HTERT RPE-1 (cell line): ENCODE data around the gene SIAH2.

Source experiments
- in situ Hi-C: fragments of 300-500 bp; cut with MboI; formaldehyde crosslinking; loops from 4 replicates; pipeline ENCODE4 v1.14.3; 2020; ENCODE audit warnings: low sequenced_read_pairs

SIAH2 gene

DNA sequence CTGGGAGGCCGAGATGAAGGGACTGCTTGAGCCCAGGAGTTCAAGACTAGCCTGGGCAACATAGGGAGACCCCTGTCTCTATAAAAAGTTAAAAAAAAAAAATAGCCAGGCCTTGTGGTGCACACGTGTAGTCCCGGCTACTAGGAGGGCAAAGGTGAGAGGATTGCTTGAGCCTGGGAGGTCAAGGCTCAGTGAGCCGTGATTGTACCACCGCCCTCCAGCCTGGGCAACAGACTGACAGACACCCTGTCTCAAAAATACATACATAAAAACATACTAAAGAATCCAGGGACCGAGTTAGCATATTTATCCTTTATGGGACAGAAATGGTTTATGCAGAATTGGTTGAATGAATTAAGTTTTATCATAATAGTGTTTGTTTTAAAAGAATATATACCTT is 13.7 kb downstream of the SIAH2 start:
- in situ Hi-C loops = no loop called here

DNA sequence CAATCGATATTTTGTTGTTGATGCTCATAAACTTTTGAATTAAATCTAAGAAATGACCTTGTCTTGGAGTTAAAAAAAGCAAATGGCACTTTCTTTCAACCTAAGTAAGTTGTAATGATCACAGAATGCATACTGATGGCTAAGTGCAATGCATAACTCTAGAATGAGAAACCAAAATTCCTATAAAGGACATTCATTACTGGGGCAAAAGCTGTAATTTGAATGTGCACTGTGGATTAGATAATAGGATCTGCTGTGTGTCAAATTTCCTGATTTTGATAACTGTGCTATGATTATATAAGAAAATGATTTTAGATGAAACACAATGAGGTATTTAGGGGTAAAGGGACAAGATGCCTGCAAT is 14.3 kb downstream of the SIAH2 start:
- in situ Hi-C loops = no loop called here

DNA sequence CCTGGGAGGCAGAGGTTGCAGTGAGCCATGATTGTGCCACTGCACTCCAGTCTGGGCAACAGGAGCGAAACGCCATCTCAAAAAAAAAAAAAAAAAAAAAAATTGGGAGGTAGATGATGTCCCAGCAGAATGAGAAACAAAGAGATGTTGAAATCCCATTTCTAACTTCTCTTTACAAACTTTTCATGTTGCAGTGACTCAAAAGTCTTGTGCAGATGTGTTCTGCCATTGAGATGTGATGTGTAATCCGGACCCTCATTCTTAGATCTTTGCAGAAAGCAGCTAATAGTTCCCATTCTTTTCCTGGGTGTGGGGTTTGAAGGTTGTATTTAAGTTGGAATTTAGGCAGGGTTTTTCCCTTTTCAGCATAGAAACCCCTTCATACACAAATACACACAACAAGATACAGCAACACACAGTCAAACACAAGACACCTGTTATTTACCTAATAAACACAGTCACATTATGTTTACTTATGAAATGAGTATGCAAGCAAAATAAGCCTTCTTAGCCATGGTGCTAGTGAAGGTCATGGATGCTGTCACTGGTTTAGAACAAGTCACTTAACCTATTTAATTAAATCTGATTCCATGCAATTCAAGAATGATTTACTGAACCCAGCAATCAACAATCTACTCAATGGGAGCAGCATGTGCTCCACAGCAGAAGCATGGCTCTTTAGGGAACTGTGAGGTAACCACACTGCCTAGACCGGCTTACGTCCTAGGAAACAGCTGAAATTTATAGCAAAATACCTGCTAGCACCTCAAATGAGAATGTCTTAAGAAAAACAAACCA is 14.9 kb downstream of the SIAH2 start:
- in situ Hi-C loops = no loop called here

DNA sequence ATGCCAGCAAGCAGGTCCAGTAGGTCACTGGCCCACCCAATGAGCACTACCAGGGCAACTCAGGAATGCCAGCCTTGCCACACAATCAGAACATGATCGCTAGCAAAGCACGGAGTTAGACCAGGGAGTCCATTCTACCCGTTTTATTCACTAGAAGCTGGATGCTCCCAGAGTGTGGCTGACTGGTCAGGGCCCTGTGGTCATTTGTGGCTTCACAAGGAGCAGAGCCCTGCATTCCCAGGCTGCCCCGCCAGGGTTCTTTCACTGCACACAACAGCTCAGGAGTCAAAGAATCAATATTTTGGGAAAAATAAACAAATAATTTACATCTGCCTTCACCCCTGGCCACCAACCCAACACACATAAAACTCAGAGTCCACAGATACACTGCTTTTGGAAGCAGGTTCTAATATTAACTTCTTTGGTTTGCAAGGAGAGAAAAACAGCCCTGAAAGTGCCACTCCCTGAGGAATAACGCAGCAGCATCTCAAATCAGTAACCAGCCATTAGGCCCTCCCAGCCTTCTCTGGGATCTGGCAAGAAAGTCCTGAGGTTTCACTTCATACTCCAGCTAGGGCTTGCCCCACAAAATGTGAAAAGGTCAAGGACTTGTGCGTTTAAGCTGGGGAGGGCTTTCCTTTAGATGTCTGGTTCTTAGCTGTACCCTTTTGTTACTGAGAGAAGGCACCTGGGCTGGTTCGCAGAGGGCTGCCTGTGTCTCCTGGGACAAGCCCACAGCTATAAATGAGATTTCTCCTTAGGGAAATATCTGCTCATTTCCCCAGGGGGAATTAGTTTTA is 16.0 kb downstream of the SIAH2 start:
- in situ Hi-C loops = no loop called here

DNA sequence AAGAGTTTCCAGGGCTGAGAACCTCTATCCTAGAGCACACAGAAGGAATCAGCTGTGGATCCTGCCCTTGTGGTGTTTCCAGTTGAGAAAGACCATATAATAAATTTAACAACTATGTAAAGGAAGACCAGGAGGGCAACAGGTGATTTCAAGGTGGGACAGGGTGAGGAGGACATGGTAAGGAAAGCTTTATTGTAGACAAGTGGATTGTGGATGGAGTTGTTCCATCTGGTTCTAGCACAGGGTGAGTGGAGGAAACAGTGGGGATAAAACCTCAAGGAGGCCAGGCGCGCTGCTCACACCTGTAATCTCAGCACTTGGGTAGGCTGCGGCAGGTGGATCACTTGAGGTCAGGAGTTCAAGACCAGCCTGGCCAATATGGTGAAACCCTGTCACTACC is 17.1 kb downstream of the SIAH2 start:
- in situ Hi-C loops = no loop called here

DNA sequence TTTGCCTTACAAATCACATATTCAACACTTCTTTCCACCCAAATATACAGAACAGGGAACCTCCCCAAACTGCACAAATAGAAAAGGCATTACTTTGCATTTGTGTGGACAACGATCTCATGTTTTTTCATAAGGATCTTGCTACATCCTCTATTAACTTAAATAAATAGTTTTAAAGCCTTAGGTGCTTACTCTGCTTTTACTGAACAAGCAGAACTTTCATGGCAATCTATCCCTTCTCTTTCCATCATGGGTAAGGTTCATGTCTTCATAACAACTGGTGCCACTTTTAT is 18.1 kb downstream of the SIAH2 start:
- in situ Hi-C loops = no loop called here

DNA sequence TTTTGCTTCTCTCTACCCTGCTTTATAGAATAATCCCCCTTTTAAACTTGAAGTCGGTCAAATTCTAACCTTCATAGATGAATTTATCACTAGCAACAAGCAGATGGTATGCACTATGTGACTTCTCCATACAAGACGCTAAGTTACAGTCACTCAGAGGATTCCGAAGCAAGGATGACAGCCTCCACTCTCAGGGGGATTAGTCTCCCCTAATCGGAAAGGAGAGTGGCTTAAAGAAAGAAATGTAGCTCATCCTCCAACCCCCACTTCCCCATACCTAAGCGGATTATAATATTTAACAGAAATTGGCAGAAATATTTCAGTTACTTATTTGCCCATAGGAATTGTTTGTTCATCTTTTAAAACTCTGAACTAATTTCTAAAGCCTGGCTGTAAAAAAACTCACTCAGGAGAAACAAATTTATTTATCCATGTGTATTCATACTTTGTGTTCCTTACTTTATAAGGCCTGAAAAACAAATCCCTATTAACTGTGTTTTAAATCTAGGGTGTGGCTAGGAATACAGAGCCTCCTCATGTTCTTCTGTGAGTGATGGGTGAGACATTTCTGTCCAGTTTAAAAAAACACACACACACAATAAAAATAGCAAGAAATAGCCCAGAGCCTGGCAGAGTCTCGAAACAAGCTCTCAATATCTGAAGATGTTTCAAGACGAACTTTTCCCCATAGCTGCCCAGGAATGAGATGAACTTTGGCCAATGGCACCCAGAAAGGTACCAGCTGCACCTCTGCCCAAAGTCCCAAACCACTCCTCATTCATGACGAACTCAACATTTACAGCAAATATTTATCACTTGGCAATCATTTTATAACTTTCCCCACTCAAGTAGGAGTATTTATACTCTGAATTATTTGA is 18.7 kb downstream of the SIAH2 start:
- in situ Hi-C loops = no loop called here

DNA sequence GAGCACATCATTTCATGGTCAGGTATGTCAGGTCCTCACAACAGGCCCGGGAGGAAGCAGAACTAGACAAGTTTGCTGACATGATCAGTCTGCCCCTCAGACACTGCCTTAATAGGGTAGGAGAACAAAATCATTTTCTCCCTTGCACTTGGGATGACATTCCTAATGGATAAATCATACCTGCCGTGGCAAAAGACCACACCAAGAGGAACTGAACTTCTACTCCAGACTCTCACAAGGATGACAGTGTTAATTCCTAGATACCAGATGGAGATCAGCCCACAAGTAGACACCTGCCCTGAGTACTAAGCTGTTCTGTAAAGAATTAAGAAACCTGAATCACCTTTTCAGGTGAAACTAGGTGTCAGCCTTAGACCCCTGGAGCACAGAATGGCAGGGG is 19.5 kb downstream of the SIAH2 start:
- in situ Hi-C loops = no loop called here

DNA sequence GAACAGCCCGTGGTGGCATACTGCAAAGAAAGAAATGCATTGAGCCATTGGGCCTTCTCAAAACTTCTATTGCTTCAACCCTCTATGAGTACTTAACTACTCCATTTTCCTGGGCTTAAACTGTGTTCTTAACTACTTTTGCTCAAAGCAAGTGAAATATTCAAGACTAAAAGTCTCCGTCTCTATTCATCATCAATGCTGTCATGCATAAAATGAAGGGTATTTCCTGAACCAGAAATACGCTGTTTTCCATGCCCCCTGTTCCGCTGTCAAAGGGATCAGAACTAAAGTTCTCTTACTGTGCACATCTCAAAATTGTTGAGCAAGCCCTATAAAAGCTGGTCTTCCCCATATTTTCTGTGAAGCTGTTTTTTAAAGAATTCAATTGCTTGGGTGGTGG is 20.3 kb downstream of the SIAH2 start:
- in situ Hi-C loops = no loop called here

DNA sequence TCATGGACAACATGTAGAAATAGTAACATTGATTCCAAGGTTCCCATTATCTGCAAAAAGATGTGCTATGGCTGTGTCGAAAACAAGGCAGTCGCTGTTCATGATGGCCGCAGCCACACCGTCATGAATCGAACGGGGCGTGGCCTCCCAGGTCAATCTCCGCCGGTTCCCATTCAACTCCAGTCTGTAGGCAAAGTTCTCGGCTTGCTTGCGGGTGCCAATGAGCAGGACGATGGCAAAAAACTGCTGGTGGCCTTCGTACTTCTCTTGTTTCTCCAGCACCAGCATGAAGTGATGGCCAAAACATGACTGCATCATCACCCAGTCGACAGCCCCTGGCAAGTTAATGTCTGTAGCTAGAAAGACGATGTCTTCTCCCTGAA is 20.8 kb downstream of the SIAH2 start:
- in situ Hi-C loops = no loop called here

DNA sequence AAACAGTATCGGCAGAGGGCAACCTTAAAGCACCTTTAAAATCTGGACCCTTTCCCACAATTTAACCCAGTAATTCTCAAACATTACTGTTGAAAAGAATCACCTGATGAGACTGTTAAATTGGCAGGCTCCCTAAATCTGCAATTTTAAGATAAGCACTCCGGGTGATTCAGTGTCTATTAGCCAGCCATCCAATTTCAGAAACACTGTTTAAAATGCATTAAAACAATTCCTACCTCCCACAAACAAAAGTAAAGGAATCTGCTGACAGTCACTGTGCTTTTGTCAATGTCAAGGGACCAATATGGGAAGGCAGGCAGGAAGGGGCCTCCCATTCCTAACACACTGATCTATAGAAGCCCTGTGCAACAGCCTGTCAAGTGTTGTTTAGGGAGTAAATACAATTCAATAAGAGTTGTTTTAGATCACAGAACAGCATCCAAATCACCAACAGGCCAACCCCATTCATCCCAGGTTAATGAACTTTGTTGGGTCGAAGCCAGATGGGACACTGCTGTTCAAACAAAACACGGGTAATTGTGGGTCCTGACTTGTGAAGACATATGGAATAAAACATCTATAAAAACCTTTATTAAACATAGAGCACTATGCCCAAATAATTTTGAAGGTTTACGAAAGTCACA is 21.4 kb downstream of the SIAH2 start:
- in situ Hi-C loops = no loop called here

DNA sequence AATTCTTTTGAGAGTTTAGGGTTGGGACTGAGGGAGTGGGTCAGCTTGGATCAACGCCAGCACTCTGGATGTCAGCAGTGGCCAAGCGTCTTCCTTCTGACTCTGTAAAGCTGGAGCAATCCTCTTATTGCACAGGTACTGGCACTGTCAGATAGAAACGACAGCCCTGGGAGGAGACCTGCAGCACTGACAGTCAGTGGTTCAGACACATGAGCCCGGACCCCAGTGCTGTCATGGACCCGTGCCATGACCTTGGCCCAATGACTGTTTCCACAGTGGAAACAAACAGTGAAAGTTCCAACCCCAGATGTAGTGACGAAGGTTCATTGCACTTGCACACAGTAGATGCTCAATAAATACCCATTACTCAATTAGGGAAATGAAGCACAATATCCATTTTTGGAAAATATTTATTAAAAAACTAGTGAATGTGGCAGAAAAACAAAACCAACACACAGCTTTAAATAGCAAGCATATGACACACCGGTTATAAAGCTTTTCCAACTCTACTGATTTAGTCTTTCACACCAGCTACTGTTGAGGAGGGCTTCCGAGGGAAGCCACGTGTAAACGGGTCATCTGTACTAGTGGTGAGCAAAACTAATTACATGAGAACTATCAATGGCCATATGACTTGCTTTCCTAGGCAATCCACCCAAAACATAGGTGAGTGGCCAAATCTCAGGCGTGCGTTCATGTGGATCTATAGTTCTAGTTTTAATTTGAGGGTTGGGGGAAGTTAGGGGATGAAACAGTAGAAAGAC is 22.1 kb downstream of the SIAH2 start:
- in situ Hi-C loops = no loop called here

DNA sequence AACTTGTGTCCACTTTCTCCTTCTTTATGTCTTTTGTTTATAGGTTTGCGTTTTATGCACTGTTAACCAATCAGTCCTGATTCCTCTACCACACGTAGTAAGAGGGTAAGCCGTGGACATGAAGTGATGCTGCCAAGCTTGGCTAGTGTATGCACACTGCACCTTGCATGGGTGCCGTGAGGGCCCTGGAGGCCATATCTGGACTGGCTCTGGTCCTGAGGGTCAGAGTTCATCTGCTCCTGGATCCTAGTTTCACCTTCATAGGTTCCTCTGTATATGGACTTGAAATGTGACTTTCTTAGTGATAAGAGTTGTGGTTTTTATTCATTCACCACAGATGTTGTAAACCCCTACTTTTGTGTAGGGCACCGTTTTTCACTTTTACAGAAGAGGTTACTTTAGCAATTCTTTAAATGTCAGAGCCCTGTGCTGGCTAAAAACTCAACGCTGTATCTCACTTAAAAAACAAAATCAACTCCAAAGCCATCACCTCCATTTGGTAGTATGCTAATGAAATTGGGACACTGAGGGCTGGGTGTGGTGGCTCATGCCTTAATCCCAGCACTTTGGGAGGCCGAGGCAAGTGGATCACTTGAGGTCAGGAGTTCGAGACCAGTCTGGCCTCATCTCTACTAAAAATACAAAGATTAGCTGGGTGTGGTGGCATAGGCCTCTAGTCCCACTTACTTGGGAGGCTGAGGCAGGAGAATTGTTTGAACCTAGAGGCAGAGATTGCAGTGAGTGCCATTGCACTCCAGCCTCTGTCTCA is 22.9 kb downstream of the SIAH2 start:
- in situ Hi-C loops = no loop called here

DNA sequence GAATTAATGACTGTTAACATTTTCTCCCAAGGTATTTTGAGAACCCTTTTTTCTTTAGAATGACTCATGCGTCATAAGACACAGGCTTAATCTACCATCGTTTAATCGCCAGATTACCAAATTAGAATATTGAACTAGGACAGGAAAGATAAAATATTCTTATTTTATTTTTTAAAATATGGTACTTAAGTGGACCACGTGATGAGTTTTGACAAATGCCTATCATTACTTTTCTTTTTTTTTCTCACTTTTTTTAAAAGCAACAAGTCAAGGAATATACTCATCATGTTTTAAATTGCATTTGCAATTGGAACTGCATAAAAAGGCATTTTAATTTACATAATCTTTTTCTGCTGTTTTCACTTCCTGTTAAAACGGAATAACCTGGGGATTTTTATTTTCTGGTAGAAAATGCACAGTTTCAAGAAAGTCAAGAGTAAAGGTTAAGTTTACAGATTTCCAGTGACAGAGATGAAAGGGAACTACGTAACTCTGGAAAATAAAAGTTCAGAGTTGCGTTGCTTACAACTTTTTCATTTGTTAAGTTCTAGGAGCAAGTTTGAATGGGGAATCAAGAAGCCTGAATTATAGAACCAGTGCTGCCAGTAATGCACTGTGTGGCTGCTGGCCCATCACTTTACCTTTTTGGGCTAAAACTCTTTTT is 23.6 kb downstream of the SIAH2 start:
- in situ Hi-C loops = no loop called here

DNA sequence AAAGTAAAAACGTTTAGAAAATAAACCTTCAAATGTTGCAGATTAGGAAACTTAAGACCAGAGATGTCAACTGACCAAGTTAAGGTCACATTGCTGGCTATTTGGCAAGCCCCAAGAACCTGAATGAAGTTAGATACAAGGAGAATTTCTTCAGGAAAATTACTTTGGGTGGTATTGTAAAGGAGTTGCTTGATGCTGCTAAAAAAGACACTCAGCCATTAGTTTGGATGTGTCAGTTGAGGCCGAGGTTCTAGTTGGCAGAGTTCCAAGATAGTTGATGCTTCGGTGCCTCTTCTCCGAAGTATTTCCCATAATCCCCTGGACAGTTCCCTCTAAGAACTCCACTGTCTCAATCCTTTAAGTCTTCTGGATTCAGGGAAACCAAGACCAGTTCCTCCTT is 24.3 kb downstream of the SIAH2 start:
- in situ Hi-C loops = no loop called here

DNA sequence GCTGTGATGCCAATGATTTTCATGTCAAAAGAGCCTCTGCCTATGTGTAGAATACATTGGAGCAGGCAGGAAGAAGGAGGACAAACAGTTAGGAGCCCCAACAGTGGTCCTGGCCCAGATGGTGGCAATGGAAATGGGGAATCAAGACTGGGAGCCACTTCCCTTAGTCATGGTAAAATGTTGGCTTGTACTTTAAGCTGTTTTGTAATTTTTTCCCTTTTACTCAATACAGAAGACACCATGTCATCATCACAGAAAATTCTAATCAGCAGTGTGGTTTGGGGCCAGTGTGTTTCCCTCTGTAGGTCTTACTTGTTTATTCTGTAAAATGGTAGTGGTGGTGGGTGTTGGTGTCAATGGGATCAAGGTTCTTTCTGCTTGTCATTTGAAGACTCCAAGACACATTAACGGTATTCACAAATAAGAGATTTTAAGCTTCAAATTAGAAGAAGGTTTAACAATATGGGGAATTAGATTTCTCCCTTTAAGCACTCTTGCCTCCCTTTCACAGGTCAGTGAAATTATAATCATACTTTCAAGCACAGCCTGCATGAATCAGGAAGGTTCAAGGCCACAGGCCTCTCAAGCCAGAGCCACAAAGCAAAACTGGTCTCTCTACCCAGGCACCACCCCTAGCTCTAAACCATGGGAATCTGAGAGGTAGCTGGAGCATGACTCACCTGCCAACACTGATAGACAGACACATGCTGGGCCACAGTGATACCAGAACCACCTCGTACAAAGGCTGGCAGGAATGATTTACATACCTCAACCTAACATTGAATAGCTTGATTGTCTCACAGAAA is 24.9 kb downstream of the SIAH2 start:
- in situ Hi-C loops = no loop called here

DNA sequence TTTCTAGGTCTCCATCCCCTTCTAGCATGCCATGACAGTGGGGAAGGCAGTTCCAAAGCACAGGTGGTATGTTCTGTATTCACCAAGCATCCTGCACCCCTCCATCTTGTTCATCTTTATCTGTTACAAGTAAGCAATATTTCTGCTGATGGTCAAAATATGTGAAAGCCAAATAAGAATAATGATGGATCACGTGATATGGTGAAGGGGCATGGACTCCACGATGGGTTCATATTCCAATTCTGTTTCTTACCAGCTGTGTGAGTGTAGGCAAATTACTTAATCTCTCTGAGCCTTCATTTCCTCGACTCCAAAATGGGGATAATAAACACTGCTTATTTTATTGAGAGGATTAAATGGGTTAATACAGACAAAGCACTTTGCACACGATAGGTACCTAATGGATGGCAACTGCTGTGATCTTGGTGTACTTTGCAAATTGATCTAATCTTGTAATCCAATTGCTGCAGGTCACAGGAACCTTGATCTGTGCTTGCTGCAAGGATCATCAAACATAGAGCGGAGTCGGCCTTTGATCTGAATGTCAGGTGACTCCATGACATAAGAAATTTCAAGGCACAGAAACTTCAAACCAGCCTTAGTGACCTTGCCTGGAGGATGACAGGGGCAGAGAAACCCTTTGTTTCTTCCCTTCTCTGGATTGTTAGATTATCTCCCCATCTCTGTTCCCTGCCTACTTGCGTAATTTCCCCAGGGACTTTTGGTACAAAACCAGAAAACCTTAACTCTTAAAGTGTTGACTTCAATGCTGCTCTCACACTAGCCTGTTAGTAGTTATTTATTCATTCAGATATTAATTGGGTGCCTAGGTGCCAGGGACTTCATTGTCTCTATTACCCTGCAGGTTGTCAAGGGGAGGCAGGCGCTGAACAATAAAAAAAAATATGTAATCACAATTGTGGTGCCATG is 25.8 kb downstream of the SIAH2 start:
- in situ Hi-C loops = no loop called here
